Transverse colon (tissue), 4 donors: Measurements from ENCODE around the gene CPEB3. TPM values are rescaled to one million over a fixed set of nuclear protein-coding genes. Genes with fewer than 3 reads are reported as not detected.

ENCODE experiments used
- DNase-seq: peaks from one replicate; pipeline ENCODE4 v3.0.0-alpha.2; 2019
- H3K27ac ChIP-seq, 4 donors: fragments of 200-600 bp; sonication (generic); 2 replicates each; pipeline ENCODE4 v1.5.1; 2016 to 2018; ENCODE audit warnings: inconsistent platforms in 4 of 4
- H3K27me3 ChIP-seq: fragments of 200-600 bp; sonication (generic); 2 replicates; pipeline ENCODE4 v1.5.1; 2017; ENCODE audit warnings: inconsistent platforms
- H3K36me3 ChIP-seq, 4 donors: fragments of 200-600 bp; sonication (generic); 2 replicates each; pipeline ENCODE4 v1.5.1; 2017 to 2019; ENCODE audit warnings: inconsistent platforms in 4 of 4
- H3K4me1 ChIP-seq, 4 donors: fragments of 200-600 bp; sonication (generic); 2 replicates each; pipeline ENCODE4 v1.5.1; 2017 to 2020; ENCODE audit warnings: inconsistent platforms in 4 of 4
- H3K4me3 ChIP-seq, 4 donors: fragments of 200-600 bp; sonication (generic); 1 replicate in 1 of 4; 2 replicates in 3 of 4; pipeline versions ENCODE4 v1.5.1 to v1.6.1; 2017 to 2019; ENCODE audit warnings: inconsistent platforms in 4 of 4
- H3K9me3 ChIP-seq, 2 donors: fragments of 200-600 bp; sonication (generic); 2 replicates each; pipeline ENCODE4 v1.5.1; 2017 to 2019; ENCODE audit warnings: inconsistent platforms in 2 of 2
- CTCF ChIP-seq, 5 experiments: fragments of 200-600 bp in 3 of 5; fragments of 450-650 bp in 2 of 5; sonication (generic) in 3 of 5; IDR thresholded peaks; 1 replicate in 2 of 5; 2 replicates in 3 of 5; pipeline ENCODE4 v1.5.1; 2016 to 2017; ENCODE audit warnings: antibody characterized with exemption in 5 of 5, inconsistent platforms in 3 of 5, mild to moderate bottlenecking in 2 of 5, moderate library complexity in 1 of 5
- EP300 ChIP-seq: sonication (generic); formaldehyde crosslinking; IDR thresholded peaks from one replicate; pipeline ENCODE4 v1.6.1; 2017; ENCODE audit warnings: antibody characterized with exemption, low read depth
- POLR2A ChIP-seq: fragments of 450-650 bp; IDR thresholded peaks from one replicate; pipeline ENCODE4 v1.6.1; 2016; ENCODE audit warnings: antibody characterized with exemption, mild to moderate bottlenecking, moderate library complexity
- POLR2AphosphoS5 ChIP-seq, 3 donors: sonication (generic); formaldehyde crosslinking; IDR thresholded peaks; one replicate each; pipeline ENCODE4 v1.6.1; 2016; ENCODE audit warnings: antibody characterized with exemption in 3 of 3
- WGBS, 2 donors: methylation state at CpG; one replicate each; pipeline ENCODE4 v1.1.5; 2018; ENCODE audit warnings: low coverage in 1 of 2; 5-methylcytosine and 5-hydroxymethylcytosine counted together
- in situ Hi-C, 4 donors: fragments of 200-750 bp; cut with MboI; loops; one replicate each; pipeline versions ENCODE4 v1.15.0 to v1.15.1; 2017; ENCODE audit warnings: low sequenced_read_pairs in 3 of 4, low pct_ligation_motif_present in 1 of 4, low pct_unique_long_range_greater_than_20kb in 1 of 4
- intact Hi-C: fragments of 100-400 bp; cut with DNase I; formaldehyde crosslinking; loops from one replicate; pipeline ENCODE4 v1.15.1; 2023; ENCODE audit warnings: low total_unique reads
- total RNA-seq, 4 donors: library from RNA; depleted of rRNA; stranded (reverse); fragments of >200 nt; gene quantifications; one replicate each; pipeline ENCODE4 v1.1.0, GENCODE V29; 2016

The CPEB3 gene
- total RNA-seq, 4 donors from 2014 or later = 10.9 to 24.3 (median 13.1) TPM

GRCh38 chr10:92076722-92077121 lies 214.2 kb downstream of the CPEB3 start:
- intact Hi-C loops = no loop called here
- Histone ChIP-seq H3K4me1 (no peaks in the 10 kb centered on the region), H3K36me3 (peaks cover 0 to 15% (median 0%) of the 10 kb centered on the region in 4 donors), H3K9me3 (no peaks in the 10 kb centered on the region), H3K27ac (no peak overlapping the region), H3K4me3 (no peak overlapping the region), H3K27me3 (no peaks in the 10 kb centered on the region)
- TF ChIP-seq POLR2A = no peak
- no peak for TF ChIP-seq EP300
- TF ChIP-seq POLR2AphosphoS5 (IDR thresholded peaks at IDR 0.05) = no peak
- no peak for TF ChIP-seq CTCF (IDR thresholded peaks at IDR 0.05)
- DNase-seq = no peak
- in situ Hi-C loops = no loop called here

- in situ Hi-C loops (no loop called here), intact Hi-C loops (no loop called here)
- H3K4me3 ChIP-seq = no peak overlapping the region
- H3K27ac ChIP-seq = no peak overlapping the region
- H3K27me3 ChIP-seq = no peaks in the 10 kb centered on the region
- peaks cover 0 to 11% (median 0%) of the 10 kb centered on the region in 4 donors for H3K36me3 ChIP-seq
- no peaks in the 10 kb centered on the region for H3K4me1 ChIP-seq
- no peaks in the 10 kb centered on the region for H3K9me3 ChIP-seq
- no peak for DNase-seq
- TF ChIP-seq EP300 = no peak
These were observed 215.0 kb downstream of the CPEB3 start for GRCh38 chr10:92075829-92076228.

GRCh38 chr10:92074126-92074887 lies 216.6 kb downstream of the CPEB3 start:
- intact Hi-C loops (no loop called here), in situ Hi-C loops (no loop called here)
- WGBS, 2 donors = 76 to 90% methylated on average over 6 of the region's 6 CpGs
- TF ChIP-seq POLR2AphosphoS5 (IDR thresholded peaks at IDR 0.05) (no peak), EP300 (no peak), POLR2A (no peak), CTCF (IDR thresholded peaks at IDR 0.05) (no peak)
- Histone ChIP-seq H3K36me3 (peaks cover 0 to 6% (median 0%) of the 10 kb centered on the region in 4 donors), H3K27me3 (no peaks in the 10 kb centered on the region), H3K4me3 (no peak overlapping the region), H3K27ac (no peak overlapping the region), H3K9me3 (no peaks in the 10 kb centered on the region), H3K4me1 (no peaks in the 10 kb centered on the region)
- DNase-seq = no peak

GRCh38 chr10:92068900-92069299 lies 222.0 kb downstream of the CPEB3 start:
- intact Hi-C loops = no loop called here
- no peaks in the 10 kb centered on the region for H3K27me3 ChIP-seq
- H3K4me3 ChIP-seq = no peak overlapping the region
- H3K9me3 ChIP-seq = no peaks in the 10 kb centered on the region
- H3K36me3 ChIP-seq = no peaks in the 10 kb centered on the region
- 92 to 97% methylated on average over 1 of the region's 1 CpG for WGBS, 2 donors
- no peak for TF ChIP-seq EP300
- no peak for TF ChIP-seq POLR2A
- TF ChIP-seq POLR2AphosphoS5 (IDR thresholded peaks at IDR 0.05) = no peak
- TF ChIP-seq CTCF (IDR thresholded peaks at IDR 0.05) = no peak
- no peak overlapping the region for H3K27ac ChIP-seq
- in situ Hi-C loops = no loop called here
- no peaks in the 10 kb centered on the region for H3K4me1 ChIP-seq
- DNase-seq = no peak

GRCh38 chr10:92066386-92066785 lies 224.5 kb downstream of the CPEB3 start:
- 80 to 95% methylated on average over 1 to 4 of the region's 4 CpGs for WGBS, 2 donors
- Histone ChIP-seq H3K27ac (no peak overlapping the region), H3K36me3 (no peaks in the 10 kb centered on the region), H3K4me3 (no peak overlapping the region), H3K4me1 (no peaks in the 10 kb centered on the region), H3K9me3 (no peaks in the 10 kb centered on the region), H3K27me3 (no peaks in the 10 kb centered on the region)
- TF ChIP-seq POLR2A = no peak
- no peak for TF ChIP-seq EP300
- no peak for TF ChIP-seq CTCF (IDR thresholded peaks at IDR 0.05)
- no peak for TF ChIP-seq POLR2AphosphoS5 (IDR thresholded peaks at IDR 0.05)
- intact Hi-C loops (no loop called here), in situ Hi-C loops (no loop called here)
- DNase-seq = no peak
